ENCODE data around the gene HTR3B.
"Not testable (repeated sequence)": the region's sequence is repeated elsewhere in the genome, so short reads cannot be mapped to it uniquely, and the experiment has no call there.

Gene HTR3B

GRCh38 chr11:113923572-113923971 is 19.0 kb downstream of the HTR3B start:
- H3K27ac ChIP-seq: no peak overlapping the region
- H3K4me3 ChIP-seq (ENCODE audit: low read depth in 1 of 2, low read length in 1 of 2): no peak overlapping the region
- H3K9me3 ChIP-seq: no peaks in the 10 kb centered on the region
- TF ChIP-seq, protein P1, sequence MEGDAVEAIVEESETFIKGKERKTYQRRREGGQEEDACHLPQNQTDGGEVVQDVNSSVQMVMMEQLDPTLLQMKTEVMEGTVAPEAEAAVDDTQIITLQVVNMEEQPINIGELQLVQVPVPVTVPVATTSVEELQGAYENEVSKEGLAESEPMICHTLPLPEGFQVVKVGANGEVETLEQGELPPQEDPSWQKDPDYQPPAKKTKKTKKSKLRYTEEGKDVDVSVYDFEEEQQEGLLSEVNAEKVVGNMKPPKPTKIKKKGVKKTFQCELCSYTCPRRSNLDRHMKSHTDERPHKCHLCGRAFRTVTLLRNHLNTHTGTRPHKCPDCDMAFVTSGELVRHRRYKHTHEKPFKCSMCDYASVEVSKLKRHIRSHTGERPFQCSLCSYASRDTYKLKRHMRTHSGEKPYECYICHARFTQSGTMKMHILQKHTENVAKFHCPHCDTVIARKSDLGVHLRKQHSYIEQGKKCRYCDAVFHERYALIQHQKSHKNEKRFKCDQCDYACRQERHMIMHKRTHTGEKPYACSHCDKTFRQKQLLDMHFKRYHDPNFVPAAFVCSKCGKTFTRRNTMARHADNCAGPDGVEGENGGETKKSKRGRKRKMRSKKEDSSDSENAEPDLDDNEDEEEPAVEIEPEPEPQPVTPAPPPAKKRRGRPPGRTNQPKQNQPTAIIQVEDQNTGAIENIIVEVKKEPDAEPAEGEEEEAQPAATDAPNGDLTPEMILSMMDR (IDR thresholded peaks at IDR 0.05): no peak
- H3K4me1 ChIP-seq (ENCODE audit: control insufficient read depth in 1 of 2, insufficient read depth in 1 of 2, low read depth in 1 of 2, low read length in 1 of 2): peaks cover 7 to 9% of the 10 kb centered on the region in 2 experiments
- no peaks in the 10 kb centered on the region for H3K36me3 ChIP-seq
- H3K27me3 ChIP-seq: no peaks in the 10 kb centered on the region

DNA sequence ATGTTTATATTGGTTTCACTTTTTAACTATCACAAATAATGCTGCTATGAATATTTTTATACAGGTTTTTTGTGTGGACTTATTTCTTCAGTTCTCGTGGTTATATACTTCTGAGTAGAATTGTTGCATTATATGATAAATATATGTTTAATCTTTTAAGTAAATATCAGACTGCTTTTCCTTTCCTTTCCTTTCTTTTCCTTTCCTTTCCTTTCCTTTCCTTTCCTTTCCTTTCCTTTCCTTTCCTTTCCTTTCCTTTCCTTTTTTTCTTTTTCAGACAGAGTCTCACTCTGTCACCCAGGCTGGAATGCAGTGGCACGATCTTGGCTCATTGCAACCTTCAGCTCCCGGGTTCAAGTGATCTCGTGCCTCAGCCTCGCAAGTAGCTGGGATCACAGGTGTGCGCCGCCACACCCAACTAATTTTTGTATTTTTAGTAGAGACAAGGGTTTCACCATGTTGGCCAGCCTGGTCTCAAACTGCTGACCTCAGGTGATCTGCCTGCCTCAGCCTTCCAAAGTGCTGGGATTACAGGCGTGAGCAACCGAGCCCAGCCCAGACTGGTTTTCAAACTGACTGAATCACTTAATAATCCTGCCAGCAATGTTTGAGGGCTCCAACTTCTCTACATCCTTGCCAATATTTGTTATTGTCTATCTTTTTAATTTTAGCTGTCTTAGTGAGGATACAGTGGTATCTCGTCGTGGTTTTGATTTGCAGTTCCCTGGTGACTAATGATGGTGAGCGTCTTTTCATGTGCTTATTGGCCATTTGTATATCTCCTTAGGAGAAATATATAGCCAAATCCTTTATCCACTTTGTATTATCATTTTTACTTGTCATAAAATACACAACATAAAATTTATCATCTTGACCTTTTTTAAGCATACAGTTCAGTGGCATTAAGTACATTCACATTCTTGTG is 21.9 kb downstream of the HTR3B start:
- H3K27ac ChIP-seq: no peak overlapping the region
- TF ChIP-seq, protein P1 (IDR thresholded peaks at IDR 0.05): no peak
- H3K9me3 ChIP-seq: no peaks in the 10 kb centered on the region
- H3K36me3 ChIP-seq: no peaks in the 10 kb centered on the region
- H3K4me3 ChIP-seq (ENCODE audit: low read depth in 1 of 2, low read length in 1 of 2): no peak overlapping the region
- no peaks in the 10 kb centered on the region for H3K27me3 ChIP-seq
- H3K4me1 ChIP-seq (ENCODE audit: control insufficient read depth in 1 of 2, insufficient read depth in 1 of 2, low read depth in 1 of 2, low read length in 1 of 2): peaks cover 11 to 13% of the 10 kb centered on the region in 2 experiments

DNA sequence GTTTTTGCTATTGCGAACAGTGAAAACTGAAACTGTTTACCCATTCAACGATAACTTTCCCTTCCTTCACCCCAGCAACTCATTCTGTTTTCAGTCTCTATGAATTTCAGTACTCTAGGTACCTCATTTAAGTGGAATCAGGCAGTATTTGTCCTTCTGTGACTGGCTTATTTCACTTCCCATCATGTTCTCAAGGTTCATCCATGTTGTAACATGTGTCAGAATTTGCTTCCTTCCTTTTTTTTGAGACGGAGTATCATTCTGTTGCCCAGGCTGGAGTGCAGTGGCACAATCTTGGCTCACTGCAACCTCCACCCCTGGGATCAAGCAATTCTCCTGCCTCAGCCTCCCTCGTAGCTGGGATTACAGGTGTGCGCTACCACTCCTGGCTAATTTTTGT is 23.7 kb downstream of the HTR3B start:
- Histone ChIP-seq H3K4me1 (ENCODE audit: control insufficient read depth in 1 of 2, insufficient read depth in 1 of 2, low read depth in 1 of 2, low read length in 1 of 2) (peaks cover 11 to 13% of the 10 kb centered on the region in 2 experiments), H3K27ac (peak overlapping the region; percentile 67), H3K9me3 (no peaks in the 10 kb centered on the region), H3K27me3 (no peaks in the 10 kb centered on the region), H3K36me3 (no peaks in the 10 kb centered on the region), H3K4me3 (ENCODE audit: low read depth in 1 of 2, low read length in 1 of 2) (no peak overlapping the region)
- TF ChIP-seq, protein P1 (IDR thresholded peaks at IDR 0.05): no peak

DNA sequence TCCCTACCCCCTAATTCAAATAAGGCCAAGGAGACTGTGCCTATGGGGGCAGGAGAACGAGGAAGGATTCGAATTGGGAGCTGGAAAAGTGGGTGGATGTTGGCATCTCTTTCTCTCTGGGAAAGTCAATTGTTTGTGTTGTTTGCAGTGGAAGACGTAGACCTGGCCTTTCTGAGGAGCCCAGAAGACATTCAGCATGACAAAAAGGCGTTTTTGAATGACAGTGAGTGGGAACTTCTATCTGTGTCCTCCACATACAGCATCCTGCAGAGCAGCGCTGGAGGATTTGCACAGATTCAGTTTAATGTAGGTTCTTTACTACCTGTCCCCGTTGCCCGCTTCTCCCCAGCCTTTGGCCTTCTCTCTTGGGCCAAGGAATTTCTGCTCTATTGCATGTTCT is 28.2 kb downstream of the HTR3B start:
- Histone ChIP-seq H3K27me3 (no peaks in the 10 kb centered on the region), H3K4me3 (ENCODE audit: low read depth in 1 of 2, low read length in 1 of 2) (no peak overlapping the region), H3K27ac (no peak overlapping the region), H3K9me3 (no peaks in the 10 kb centered on the region), H3K4me1 (ENCODE audit: control insufficient read depth in 1 of 2, insufficient read depth in 1 of 2, low read depth in 1 of 2, low read length in 1 of 2) (peaks cover 11 to 12% of the 10 kb centered on the region in 2 experiments), H3K36me3 (no peaks in the 10 kb centered on the region)
- TF ChIP-seq, protein P1 (IDR thresholded peaks at IDR 0.05): no peak

DNA sequence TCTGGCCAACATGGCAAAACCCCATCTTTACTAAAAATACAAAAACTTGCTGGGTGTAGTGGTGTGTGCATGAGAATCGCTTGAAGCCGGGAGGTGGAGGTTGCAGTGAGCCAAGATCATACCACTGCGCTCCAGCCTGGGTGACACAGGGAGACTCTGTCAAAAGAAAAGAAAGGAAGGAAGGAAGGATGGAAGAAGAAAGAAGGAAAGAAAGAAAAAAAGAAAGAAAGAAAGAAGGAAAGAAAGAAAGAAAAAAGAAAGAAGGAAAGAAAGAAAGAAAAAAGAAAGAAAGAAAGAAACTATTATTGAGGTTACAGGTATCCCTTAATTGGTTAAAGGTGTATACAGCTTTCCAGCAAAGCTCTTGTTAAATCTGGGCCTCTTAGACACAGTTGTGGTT is 29.6 kb downstream of the HTR3B start:
- H3K36me3 ChIP-seq; H3K9me3 ChIP-seq; H3K27ac ChIP-seq; H3K4me3 ChIP-seq (ENCODE audit: low read depth in 1 of 2, low read length in 1 of 2); H3K4me1 ChIP-seq (ENCODE audit: control insufficient read depth in 1 of 2, insufficient read depth in 1 of 2, low read depth in 1 of 2, low read length in 1 of 2); H3K27me3 ChIP-seq: not testable (repeated sequence)

GRCh38 chr11:113934761-113935160 is 30.2 kb downstream of the HTR3B start:
- no peaks in the 10 kb centered on the region for H3K36me3 ChIP-seq
- H3K9me3 ChIP-seq: no peaks in the 10 kb centered on the region
- TF ChIP-seq, protein P1 (IDR thresholded peaks at IDR 0.05): no peak
- H3K27ac ChIP-seq: no peak overlapping the region
- H3K27me3 ChIP-seq: no peaks in the 10 kb centered on the region
- no peaks in the 10 kb centered on the region for H3K4me1 ChIP-seq (ENCODE audit: control insufficient read depth in 1 of 2, insufficient read depth in 1 of 2, low read depth in 1 of 2, low read length in 1 of 2)
- no peak overlapping the region for H3K4me3 ChIP-seq (ENCODE audit: low read depth in 1 of 2, low read length in 1 of 2)
